ENCODE data around the gene SRR. TPM values are rescaled to one million over a fixed set of nuclear protein-coding genes. Genes with fewer than 3 reads are reported as not detected.
"Not testable (repeated sequence)": the region's sequence is repeated elsewhere in the genome, so short reads cannot be mapped to it uniquely, and the experiment has no call there.

Gene SRR
- polyA plus RNA-seq, 1 experiment = 27.3 TPM

GRCh38 chr17:2263183-2264066 is 40.3 kb upstream of the SRR start:
- H3K27ac ChIP-seq (ENCODE audit: low read depth, low read length) = peak overlapping the region; percentile 62
- CTCF ChIA-PET = interaction anchor here (0.7 to 2.9 kb wide), 7 partner anchors 18 to 212 kb away, joined by 3 to 13 read pairs (median 4); no protein-coding TSS in a partner anchor
- H3K4me3 ChIP-seq (ENCODE audit: low read depth, low read length) = no peak overlapping the region
- POLR2A ChIA-PET = interaction anchor here (1.3 kb wide), 1 partner anchor 40 kb away, joined by 6 read pairs; the partner anchor contains the start of genes SMG6 and SRR
- TF ChIP-seq, protein P1, sequence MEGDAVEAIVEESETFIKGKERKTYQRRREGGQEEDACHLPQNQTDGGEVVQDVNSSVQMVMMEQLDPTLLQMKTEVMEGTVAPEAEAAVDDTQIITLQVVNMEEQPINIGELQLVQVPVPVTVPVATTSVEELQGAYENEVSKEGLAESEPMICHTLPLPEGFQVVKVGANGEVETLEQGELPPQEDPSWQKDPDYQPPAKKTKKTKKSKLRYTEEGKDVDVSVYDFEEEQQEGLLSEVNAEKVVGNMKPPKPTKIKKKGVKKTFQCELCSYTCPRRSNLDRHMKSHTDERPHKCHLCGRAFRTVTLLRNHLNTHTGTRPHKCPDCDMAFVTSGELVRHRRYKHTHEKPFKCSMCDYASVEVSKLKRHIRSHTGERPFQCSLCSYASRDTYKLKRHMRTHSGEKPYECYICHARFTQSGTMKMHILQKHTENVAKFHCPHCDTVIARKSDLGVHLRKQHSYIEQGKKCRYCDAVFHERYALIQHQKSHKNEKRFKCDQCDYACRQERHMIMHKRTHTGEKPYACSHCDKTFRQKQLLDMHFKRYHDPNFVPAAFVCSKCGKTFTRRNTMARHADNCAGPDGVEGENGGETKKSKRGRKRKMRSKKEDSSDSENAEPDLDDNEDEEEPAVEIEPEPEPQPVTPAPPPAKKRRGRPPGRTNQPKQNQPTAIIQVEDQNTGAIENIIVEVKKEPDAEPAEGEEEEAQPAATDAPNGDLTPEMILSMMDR (IDR thresholded peaks at IDR 0.05; ENCODE audit: low read depth, low read length) = no peak
- no peaks in the 10 kb centered on the region for H3K9me3 ChIP-seq (ENCODE audit: control insufficient read depth, insufficient read depth, low read length)
- DNase-seq (ENCODE audit: low read depth, low spot score) = no peak
- H3K27me3 ChIP-seq (ENCODE audit: control insufficient read depth, insufficient read depth, low read length) = no peaks in the 10 kb centered on the region

- ChIA-PET CTCF (interaction anchor here (0.7 to 2.9 kb wide), 7 partner anchors 17 to 213 kb away, joined by 3 to 13 read pairs (median 4); no protein-coding TSS in a partner anchor), POLR2A (interaction anchor here (0.5 to 1.5 kb wide), 2 partner anchors 39 to 221 kb away, joined by 7 to 9 read pairs; partner anchors contain the start of genes SMG6 and SRR)
- no peaks in the 10 kb centered on the region for H3K9me3 ChIP-seq (ENCODE audit: control insufficient read depth, insufficient read depth, low read length)
- TF ChIP-seq, protein P1 (IDR thresholded peaks at IDR 0.05; ENCODE audit: low read depth, low read length) = no peak
- no peak for DNase-seq (ENCODE audit: low read depth, low spot score)
- H3K27me3 ChIP-seq (ENCODE audit: control insufficient read depth, insufficient read depth, low read length) = no peaks in the 10 kb centered on the region
- H3K27ac ChIP-seq (ENCODE audit: low read depth, low read length) = peak overlapping the region; percentile 62
- no peak overlapping the region; the same call in 1 of the 2 replicates for H3K4me3 ChIP-seq (ENCODE audit: low read depth, low read length)
Measured at GRCh38 chr17:2264067-2264860, 39.5 kb upstream of the SRR start.

- H3K4me3 ChIP-seq (ENCODE audit: low read depth, low read length); H3K27me3 ChIP-seq (ENCODE audit: control insufficient read depth, insufficient read depth, low read length); DNase-seq (ENCODE audit: low read depth, low spot score); H3K9me3 ChIP-seq (ENCODE audit: control insufficient read depth, insufficient read depth, low read length); H3K27ac ChIP-seq (ENCODE audit: low read depth, low read length): not testable (repeated sequence)
- ChIA-PET POLR2A (interaction anchor here (1.5 kb wide), 1 partner anchor 39 kb away, joined by 7 read pairs; the partner anchor contains the start of genes SMG6 and SRR), CTCF (interaction anchor here (2.9 kb wide), 1 partner anchor 20 kb away, joined by 13 read pairs; no protein-coding TSS in a partner anchor)
Measured at GRCh38 chr17:2265166-2265565, 38.6 kb upstream of the SRR start.

- no peak for DNase-seq (ENCODE audit: low read depth, low spot score)
- Histone ChIP-seq H3K27me3 (ENCODE audit: control insufficient read depth, insufficient read depth, low read length) (no peaks in the 10 kb centered on the region), H3K4me3 (ENCODE audit: low read depth, low read length) (no peak overlapping the region), H3K9me3 (ENCODE audit: control insufficient read depth, insufficient read depth, low read length) (no peaks in the 10 kb centered on the region), H3K27ac (ENCODE audit: low read depth, low read length) (no peak overlapping the region)
- ChIA-PET POLR2A (interaction anchor here (1.5 kb wide), 1 partner anchor 37 kb away, joined by 7 read pairs; the partner anchor contains the start of genes SMG6 and SRR), CTCF (interaction anchor here (1.3 kb wide), 1 partner anchor 15 kb away, joined by 6 read pairs; no protein-coding TSS in a partner anchor)
- TF ChIP-seq, protein P1 (IDR thresholded peaks at IDR 0.05; ENCODE audit: low read depth, low read length) = no peak
Measured at GRCh38 chr17:2266045-2266864, 37.5 kb upstream of the SRR start.
